Pons (tissue), 1 donor: Measurements from ENCODE around the gene SPATA33.
"Not testable (repeated sequence)": the region's sequence is repeated elsewhere in the genome, so short reads cannot be mapped to it uniquely, and the experiment has no call there.

ENCODE experiments used
- DNase-seq: peaks from one replicate; pipeline ENCODE4 v3.0.0-alpha.2; 2016; ENCODE audit warnings: low spot score

The SPATA33 gene

GRCh38 chr16:89693931-89694783, 36.5 kb downstream of the SPATA33 start:
- no peak for DNase-seq

- not testable (repeated sequence) for DNase-seq
Measured at GRCh38 chr16:89694784-89695085, 37.1 kb downstream of the SPATA33 start.

- no peak for DNase-seq
Measured at GRCh38 chr16:89695086-89695874, 37.6 kb downstream of the SPATA33 start.

DNA sequence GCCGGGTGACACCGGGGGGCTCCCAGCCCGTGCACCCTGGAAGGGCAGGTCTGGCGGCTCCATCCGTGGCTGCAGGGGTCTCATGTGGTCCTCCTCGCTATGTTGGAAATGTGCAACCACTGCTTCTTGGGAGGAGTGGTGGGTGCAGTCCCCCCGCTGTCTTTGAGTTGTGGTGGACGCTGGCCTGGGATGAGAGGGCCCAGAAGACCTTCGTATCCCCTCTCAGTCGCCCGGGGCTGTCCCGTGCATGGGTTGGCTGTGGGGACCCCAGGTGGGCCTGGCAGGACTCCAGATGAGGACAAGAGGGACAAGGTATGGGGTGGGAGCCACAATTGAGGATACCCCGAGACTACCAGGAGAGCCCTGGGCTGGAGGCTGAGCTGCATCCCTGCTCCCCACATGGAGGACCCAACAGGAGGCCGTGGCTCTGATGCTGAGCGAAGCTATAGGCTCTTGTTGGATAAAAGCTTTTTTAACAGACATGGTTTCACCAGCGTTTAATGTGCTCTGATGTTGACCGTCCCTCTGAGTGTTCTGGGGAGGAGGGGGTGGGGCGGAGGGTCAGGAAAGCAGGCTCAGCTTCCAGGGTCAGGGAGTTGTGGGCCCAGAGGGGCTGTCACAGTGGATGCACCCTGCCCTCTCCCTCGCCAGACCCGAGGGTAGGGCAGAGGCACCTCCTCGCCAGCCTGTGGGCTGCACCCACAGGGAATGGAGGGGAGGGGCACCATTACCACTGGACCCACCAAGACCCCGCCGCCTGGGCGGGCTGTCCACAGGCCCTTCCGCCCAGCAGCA, 38.4 kb downstream of the SPATA33 start:
- no peak for DNase-seq

DNA sequence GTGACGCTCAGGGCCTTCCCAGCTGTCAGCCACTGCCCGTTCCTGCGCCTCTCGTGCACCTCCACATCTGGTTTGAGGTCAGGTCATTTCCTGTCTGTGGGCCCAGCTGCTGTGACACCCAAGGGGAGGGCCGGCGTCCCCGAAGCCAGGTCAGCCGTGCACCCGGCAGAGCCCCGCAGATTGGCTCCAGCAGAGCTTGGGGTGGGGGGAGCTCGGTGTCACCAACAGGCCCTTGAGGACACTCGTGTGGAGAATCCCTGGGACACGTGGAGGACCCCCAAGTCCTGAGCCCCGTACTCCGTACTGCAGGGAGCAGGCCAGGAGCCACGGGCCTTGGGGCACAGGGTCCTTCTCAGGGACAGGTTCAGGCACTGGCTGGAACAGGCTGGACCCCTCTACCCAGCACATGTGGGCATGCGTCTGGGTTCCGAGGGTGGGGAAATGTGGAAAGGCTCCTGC, 39.1 kb downstream of the SPATA33 start:
- no peak for DNase-seq

GRCh38 chr16:89697161-89697615, 39.6 kb downstream of the SPATA33 start:
- DNase-seq: no peak

DNA sequence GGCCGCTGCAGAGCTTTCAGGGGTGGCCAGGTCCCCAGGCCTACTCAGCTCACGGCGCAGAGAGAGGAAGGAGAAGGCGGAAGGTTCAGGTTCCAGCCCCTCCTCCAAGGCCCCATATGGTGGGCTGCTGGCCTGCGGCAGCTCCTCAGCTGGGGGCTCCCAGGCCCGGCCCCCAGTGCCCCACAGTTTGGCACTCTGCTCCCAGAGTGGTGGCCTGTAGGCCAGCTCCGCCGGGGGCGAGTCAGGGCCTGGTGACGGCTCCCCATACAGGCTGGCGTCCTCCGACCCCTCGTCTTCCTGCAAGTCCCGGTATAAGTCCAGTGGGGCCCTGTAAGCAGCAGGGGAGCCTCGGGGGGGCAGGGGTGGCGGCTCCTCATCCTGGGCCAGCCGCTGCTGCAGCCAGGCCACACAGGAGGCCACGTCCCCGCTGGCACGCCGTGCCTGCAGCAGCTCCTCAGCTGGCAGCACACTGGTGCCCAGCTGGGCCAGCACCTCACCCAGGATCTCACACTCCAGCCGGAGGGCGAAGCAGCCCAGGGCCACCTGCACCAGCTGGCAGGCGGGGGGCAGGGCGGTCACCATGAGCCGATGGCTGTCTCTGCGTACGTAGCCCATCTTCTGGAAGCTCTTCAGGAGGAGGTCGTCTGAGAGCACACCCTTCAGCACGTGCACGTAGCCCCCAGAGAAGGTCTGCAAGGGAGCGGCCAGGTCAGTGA, 40.1 kb downstream of the SPATA33 start:
- no peak for DNase-seq

GRCh38 chr16:89698717-89699116, 41.1 kb downstream of the SPATA33 start:
- DNase-seq: not testable (repeated sequence)

- not testable (repeated sequence) for DNase-seq
Measured at GRCh38 chr16:89699629-89700099, 42.0 kb downstream of the SPATA33 start.

DNA sequence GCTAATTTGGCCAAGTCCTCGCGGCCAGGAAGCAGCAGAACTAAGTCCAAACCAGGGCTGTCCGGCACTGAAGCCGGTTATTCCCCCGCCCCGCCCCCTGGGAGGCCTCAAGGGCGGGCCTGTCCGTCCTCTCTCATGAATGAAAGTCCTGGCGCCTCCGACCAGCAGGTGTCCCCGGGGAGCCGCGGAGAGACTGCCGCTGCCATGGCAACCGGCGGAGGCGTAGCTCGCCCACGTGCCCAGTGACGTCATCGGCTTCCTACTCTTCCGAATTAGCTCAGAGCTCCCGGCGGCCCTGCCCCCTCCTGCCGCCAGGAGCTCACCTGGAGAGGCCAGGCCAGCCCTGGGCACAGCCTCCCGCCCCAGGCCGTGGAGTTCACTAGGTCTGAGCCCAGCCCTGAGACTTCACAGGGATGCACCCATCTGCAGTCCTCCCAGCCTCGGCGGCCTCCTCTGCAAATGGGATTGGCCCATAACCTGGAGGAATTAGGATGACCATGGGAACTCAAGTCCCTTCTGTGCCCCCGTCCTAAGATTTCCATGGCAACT, 42.5 kb downstream of the SPATA33 start:
- peak; percentile 98 for DNase-seq

DNA sequence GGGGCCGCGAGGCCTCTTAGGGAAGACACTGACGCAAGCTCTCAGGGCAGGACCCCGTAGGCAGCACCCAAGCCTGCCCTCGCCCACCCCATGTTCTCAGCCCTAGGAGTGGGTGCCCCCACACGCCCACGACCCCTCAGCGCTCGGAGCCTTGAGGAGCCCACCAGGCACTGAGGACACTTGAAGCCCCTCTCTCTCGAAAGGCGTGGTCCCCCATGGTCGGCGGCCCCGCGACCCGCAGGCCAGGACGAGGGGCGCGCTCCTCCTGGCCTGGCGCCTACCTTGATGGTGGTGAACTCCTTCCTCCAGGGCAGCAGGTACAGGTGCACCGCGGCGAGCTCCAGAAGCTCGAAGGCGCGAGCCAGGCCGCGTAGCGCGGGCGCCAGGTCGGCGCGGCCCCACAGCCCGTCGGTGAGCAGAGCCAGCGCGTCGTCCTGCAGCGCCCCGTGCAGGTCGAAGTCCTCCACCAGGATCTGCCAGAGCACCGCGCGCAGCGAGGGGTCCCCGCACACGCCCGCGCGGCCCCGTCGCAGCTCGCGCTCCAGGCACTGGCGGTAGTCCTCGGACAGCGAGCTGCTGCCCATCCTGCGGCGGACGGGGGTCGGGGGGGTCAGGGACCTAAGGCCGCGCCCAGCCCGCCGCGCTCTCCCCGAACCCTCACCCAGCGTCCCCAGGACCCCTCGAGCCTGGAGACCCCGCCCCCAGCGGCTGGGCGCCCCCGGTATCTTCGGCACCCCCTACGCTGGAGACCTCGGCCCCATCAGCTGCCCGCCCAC, 43.2 kb downstream of the SPATA33 start:
- no peak for DNase-seq

- peak; percentile 64 for DNase-seq
Measured at GRCh38 chr16:89701425-89702406, 44.1 kb downstream of the SPATA33 start, which contains the start of gene SPATA2L. SPATA2L (minus strand) TSS chr16:89701705; CDS start chr16:89701232, 473 bp downstream.

- DNase-seq: no peak
Measured at GRCh38 chr16:89704281-89704680, 46.6 kb downstream of the SPATA33 start.

DNA sequence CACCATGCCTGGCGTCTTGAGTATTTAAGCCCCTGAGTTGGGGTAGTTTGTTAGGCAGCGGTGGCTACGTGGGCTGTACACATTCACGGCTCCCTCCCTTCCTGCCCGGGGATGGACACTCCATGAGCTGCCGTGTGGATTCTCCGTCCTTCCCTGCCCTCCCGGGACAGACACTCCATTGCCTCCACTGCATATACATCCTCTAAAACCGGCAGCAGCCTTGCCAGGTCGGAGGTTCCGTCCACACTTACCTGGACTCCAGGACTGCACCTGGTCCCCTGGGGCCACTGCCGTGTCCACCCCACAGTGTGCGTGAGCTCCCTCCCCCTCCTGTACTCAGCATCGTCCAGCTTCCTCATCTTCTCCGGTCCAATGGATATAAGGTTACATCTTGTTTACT, 47.4 kb downstream of the SPATA33 start:
- DNase-seq: no peak

DNA sequence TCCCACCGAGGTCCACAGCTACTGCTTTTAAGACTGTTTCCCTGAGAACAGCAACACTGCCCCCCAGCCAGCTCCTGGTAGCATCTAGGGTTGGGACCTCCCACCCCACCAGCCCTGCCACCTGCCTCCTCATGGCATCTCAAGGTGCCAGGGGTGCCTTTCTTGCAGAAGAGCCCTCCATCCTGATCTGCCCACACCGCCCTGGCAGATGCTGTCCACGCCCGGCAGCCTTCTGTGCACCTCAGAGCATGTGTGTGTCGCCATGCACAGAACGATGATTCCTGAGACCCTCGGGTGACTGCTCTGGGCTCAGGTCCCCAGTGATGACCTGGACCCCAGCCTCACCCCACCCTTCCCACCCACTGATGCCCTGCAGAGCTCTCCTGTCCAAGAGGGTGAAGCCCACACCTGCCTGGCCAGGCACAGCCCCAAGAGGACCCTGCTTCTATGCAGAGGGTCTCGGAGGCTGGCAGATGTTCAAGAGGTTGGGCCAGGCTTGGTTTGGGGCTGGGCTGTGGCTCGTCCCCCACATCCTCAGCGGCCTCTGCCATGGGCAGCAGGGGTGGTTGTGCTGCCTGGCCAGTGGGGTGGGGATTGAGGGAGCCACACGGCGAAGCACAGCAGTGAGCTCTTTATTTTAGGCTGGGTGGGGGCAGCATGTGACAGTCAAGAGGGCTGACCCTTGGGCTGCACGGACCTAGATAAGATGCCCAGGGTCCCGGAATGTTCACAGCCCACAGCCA, 49.1 kb downstream of the SPATA33 start:
- DNase-seq: no peak

GRCh38 chr16:89707695-89708094, 50.1 kb downstream of the SPATA33 start:
- DNase-seq: no peak

DNA sequence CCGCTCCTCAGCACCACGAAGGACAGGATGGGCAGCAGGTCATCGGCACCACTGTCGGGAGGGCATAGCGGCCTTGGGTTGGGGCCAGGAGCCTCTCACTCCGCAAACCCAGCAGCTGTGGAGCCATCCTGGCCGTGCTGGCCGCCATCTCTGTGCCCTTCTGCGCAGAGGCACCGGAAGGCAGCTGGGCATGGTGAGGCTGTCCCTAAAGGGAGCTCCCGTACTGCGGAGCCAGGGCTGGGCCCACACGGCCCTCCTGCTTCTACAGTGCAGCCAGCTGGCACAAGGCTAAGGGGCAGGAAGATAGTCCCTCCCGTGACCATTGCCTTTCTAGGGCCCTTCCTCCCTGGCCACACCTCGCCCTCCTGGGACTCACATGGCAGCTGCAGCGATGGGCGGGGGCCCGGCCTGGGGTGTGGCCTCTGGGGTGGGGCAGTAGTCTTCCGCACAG, 50.9 kb downstream of the SPATA33 start:
- DNase-seq: no peak

DNA sequence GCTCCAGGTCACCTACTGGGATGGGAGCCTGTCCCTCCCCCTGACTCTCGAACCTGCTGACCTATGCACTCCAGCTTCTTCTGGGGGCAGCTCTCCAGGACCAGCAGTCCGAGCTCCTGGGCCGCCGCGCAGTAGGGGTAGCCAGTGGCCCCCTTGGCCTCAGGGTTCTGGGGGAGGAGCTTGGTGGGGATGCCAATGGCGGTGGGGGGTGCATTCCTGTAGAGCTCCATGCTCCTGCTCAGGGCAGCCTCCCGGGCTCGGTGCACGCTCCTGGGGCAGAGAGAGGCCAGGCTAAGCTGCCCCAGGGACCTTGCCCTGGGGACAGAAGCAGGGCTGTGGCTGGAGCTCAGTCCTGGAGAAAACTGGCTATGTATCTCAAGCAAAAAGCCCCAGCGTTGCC, 51.5 kb downstream of the SPATA33 start:
- DNase-seq: no peak
